Measurements from ENCODE around the gene KIFC3.
"Not testable (repeated sequence)": the region's sequence is repeated elsewhere in the genome, so short reads cannot be mapped to it uniquely, and the experiment has no call there.

The KIFC3 gene

GRCh38 chr16:57734925-57735754 lies 67.2 kb downstream of the KIFC3 start:
- peak overlapping the region; percentile 72 for H3K4me3 ChIP-seq (ENCODE audit: control insufficient read depth, low read depth, low read length)
- no peak for TF ChIP-seq CTCF (conservative IDR thresholded peaks at IDR 0.05; ENCODE audit: control insufficient read depth, insufficient read depth, low read depth, low read length)
- DNase-seq (ENCODE audit: low read depth) = peak; percentile 100

- peak overlapping the region; percentile 72 for H3K4me3 ChIP-seq (ENCODE audit: control insufficient read depth, low read depth, low read length)
- no peak for TF ChIP-seq CTCF (conservative IDR thresholded peaks at IDR 0.05; ENCODE audit: control insufficient read depth, insufficient read depth, low read depth, low read length)
- DNase-seq (ENCODE audit: low read depth) = no peak
These were observed 67.9 kb downstream of the KIFC3 start for GRCh38 chr16:57734308-57734924.

- no peak for DNase-seq (ENCODE audit: low read depth)
- H3K4me3 ChIP-seq (ENCODE audit: control insufficient read depth, low read depth, low read length) = no peak overlapping the region
- TF ChIP-seq CTCF (conservative IDR thresholded peaks at IDR 0.05; ENCODE audit: control insufficient read depth, insufficient read depth, low read depth, low read length) = no peak
These were observed 69.6 kb downstream of the KIFC3 start for GRCh38 chr16:57732714-57733113.

- no peak for TF ChIP-seq CTCF (conservative IDR thresholded peaks at IDR 0.05; ENCODE audit: control insufficient read depth, insufficient read depth, low read depth, low read length)
- H3K4me3 ChIP-seq (ENCODE audit: control insufficient read depth, low read depth, low read length) = no peak overlapping the region
- peak; percentile 85 for DNase-seq (ENCODE audit: low read depth)
These were observed 70.3 kb downstream of the KIFC3 start for GRCh38 chr16:57732037-57732436.

- no peak for TF ChIP-seq CTCF (conservative IDR thresholded peaks at IDR 0.05; ENCODE audit: control insufficient read depth, insufficient read depth, low read depth, low read length)
- DNase-seq (ENCODE audit: low read depth) = no peak
- no peak overlapping the region for H3K4me3 ChIP-seq (ENCODE audit: control insufficient read depth, low read depth, low read length)
These were observed 71.2 kb downstream of the KIFC3 start for GRCh38 chr16:57730771-57731730.

GRCh38 chr16:57729852-57730251 lies 72.4 kb downstream of the KIFC3 start:
- not testable (repeated sequence) for H3K4me3 ChIP-seq (ENCODE audit: control insufficient read depth, low read depth, low read length)

GRCh38 chr16:57729182-57729484 lies 73.2 kb downstream of the KIFC3 start:
- no peak overlapping the region for H3K4me3 ChIP-seq (ENCODE audit: control insufficient read depth, low read depth, low read length)
- DNase-seq (ENCODE audit: low read depth) = no peak

More at GRCh38 chr16:57729852-57730251, 72.4 kb downstream of the KIFC3 start:
- DNase-seq (ENCODE audit: low read depth) = not testable (repeated sequence)

More at GRCh38 chr16:57729182-57729484, 73.2 kb downstream of the KIFC3 start:
- no peak for TF ChIP-seq CTCF (conservative IDR thresholded peaks at IDR 0.05; ENCODE audit: control insufficient read depth, insufficient read depth, low read depth, low read length)

All from fibroblast of mammary gland (primary cell).